ENCODE measurements around the gene SNAP91. TPM values are rescaled to one million over a fixed set of nuclear protein-coding genes. Genes with fewer than 3 reads are reported as not detected.

SNAP91 gene
- total and polyA plus RNA-seq, 9 of the 15 experiments (the other 6 are each of a cell fraction or from before 2014, with no cell fraction given), result not detected

DNA sequence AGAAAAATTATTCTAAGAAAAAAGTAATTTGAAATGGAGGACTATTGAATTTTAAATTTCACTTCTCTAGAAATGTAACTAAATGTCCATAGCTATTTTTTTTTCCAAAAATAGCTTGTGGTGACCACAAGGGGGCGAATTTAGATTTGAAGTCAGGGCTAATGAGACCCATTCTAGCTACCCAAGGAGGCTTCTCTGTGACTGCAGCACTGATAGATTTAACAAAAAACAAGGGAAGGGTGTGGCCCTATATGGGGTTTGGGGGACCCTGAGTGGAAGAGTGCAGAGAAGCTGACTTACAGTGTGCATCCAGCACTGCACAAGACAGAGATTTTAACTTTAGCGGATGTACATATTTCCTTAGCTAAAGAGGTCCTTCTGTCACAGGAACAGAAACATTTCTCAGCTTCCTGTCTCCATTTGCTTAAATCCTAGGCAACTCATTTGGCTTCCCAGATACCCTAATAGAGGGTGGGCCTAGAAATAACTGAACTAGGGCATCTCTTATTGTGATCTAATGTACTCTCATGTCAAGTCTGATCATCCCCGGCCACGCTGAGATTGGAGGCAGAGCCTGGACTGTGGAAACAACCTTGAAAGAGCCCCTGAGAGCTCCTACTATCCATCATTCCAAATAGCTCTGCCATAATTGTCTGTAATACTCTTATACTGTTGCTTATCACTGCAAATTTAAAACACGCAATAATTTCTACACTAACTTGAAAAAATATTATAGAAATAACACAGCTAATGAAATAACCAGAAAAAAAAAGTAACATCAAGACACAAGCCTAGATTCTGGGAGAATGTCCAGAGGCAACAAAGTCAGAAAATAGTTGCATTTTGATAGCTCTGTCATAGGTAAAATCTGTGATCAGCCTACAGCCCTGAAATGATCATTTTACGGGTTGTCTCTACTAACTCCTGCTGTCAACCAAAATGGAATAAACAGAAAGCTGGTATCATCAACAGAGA lies 93.6 kb downstream of the SNAP91 start (continued):
- TF ChIP-seq ZNF384 (IDR thresholded peaks at IDR 0.05; ENCODE audit: low read depth, low read length) (peak; percentile 54; the same call in 1 of the 2 replicates), SMC3 (conservative IDR thresholded peaks at IDR 0.05; ENCODE audit: insufficient read depth, low read depth, low read length) (peak; percentile 23; the same call in 1 of the 2 replicates), RAD21 (CRISPR knock-in tag; conservative IDR thresholded peaks at IDR 0.05 in 1 of 2, IDR thresholded peaks at IDR 0.05 in 1 of 2) (peak; percentile 53 to 66)

DNA sequence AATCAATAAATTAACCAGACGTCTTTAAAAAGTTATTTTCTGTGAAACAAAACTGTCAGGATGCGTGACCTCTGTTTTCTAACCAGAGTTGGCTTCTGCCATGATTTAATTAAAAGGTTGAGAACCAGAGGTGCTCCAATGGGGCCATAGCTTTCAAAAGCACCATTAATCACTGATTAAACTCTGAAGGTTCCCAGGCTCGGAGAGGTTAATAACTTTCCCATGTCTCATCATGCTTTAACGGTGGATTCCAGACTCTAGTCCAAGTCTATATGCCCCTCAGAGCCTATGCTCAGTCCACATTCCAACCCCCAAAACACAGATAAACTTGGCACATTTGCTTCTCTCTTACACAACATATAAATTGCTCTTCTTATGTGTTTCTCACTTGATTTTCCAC lies 95.5 kb downstream of the SNAP91 start:
- FAIRE-seq, result no peak
- ChIA-PET POLR2A (no interaction called here), CTCF (ENCODE audit: low intra/inter-chr PET ratio) (no interaction called here)
- Histone ChIP-seq H3K9ac (ENCODE audit: insufficient read depth in 1 of 2, low read depth in 2 of 2, low read length in 2 of 2) (no peak overlapping the region), H3K79me2 (ENCODE audit: control insufficient read depth, insufficient read depth, low read length) (no peaks in the 10 kb centered on the region), H3K36me3 (ENCODE audit: control insufficient read depth, insufficient read depth, low read length) (no peaks in the 10 kb centered on the region), H3K27me3 (ENCODE audit: control insufficient read depth in 2 of 2, insufficient read depth in 2 of 2, low read length in 2 of 2) (no peaks in the 10 kb centered on the region), H3K9me3 (replicated peaks; ENCODE audit: control insufficient read depth, insufficient read depth, low read depth, low read length) (no peaks in the 10 kb centered on the region), H3K4me2 (ENCODE audit: insufficient read depth, low read length) (no peak overlapping the region), H3K4me1 (replicated peaks in 1 of 2; ENCODE audit: control insufficient read depth in 2 of 2, insufficient read depth in 2 of 2, low read length in 2 of 2) (no peaks in the 10 kb centered on the region), H4K20me1 (replicated peaks; ENCODE audit: control insufficient read depth, insufficient read depth, low read length) (no peaks in the 10 kb centered on the region), H3K27ac (ENCODE audit: extremely low read depth, low read depth, low read length) (no peak overlapping the region), H2AFZ (ENCODE audit: low read depth, low read length) (no peak overlapping the region), H3K4me3 (no peak overlapping the region), H3K9me1 (ENCODE audit: control insufficient read depth, insufficient read depth, low read length) (no peaks in the 10 kb centered on the region)
- no peak for ATAC-seq
- in situ Hi-C loops (cut with MboI) (loop anchor here (25.0 kb wide), 1 partner anchor 599 kb away; no protein-coding TSS in a partner anchor), intact Hi-C loops (cut with micrococcal nuclease) (loop anchor here (10.0 kb wide), 1 partner anchor 201 kb away; no protein-coding TSS in a partner anchor)
- no peak for TF ChIP-seq ZNF764 (CRISPR knock-in tag; IDR thresholded peaks at IDR 0.05; ENCODE audit: low read depth)
- TF ChIP-seq, protein P1, sequence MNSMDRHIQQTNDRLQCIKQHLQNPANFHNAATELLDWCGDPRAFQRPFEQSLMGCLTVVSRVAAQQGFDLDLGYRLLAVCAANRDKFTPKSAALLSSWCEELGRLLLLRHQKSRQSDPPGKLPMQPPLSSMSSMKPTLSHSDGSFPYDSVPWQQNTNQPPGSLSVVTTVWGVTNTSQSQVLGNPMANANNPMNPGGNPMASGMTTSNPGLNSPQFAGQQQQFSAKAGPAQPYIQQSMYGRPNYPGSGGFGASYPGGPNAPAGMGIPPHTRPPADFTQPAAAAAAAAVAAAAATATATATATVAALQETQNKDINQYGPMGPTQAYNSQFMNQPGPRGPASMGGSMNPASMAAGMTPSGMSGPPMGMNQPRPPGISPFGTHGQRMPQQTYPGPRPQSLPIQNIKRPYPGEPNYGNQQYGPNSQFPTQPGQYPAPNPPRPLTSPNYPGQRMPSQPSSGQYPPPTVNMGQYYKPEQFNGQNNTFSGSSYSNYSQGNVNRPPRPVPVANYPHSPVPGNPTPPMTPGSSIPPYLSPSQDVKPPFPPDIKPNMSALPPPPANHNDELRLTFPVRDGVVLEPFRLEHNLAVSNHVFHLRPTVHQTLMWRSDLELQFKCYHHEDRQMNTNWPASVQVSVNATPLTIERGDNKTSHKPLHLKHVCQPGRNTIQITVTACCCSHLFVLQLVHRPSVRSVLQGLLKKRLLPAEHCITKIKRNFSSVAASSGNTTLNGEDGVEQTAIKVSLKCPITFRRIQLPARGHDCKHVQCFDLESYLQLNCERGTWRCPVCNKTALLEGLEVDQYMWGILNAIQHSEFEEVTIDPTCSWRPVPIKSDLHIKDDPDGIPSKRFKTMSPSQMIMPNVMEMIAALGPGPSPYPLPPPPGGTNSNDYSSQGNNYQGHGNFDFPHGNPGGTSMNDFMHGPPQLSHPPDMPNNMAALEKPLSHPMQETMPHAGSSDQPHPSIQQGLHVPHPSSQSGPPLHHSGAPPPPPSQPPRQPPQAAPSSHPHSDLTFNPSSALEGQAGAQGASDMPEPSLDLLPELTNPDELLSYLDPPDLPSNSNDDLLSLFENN (IDR thresholded peaks at IDR 0.05; ENCODE audit: low read depth in 2 of 2, low read length in 2 of 2), result no peak
- WGBS (ENCODE audit: insufficient coverage, low coverage, missing lambda C conversion rate), result 2% methylated on average over 4 of the region's 4 CpGs
- BruUV-seq (replicated peaks), result no TSS peak
- no peak for DNase-seq (ENCODE audit: extremely low read depth in 1 of 4, low spot score in 3 of 4)

All from K562 (cell line).